G401 (cell line): ENCODE measurements around the gene MOV10L1. TPM values are rescaled to one million over a fixed set of nuclear protein-coding genes. Genes with fewer than 3 reads are reported as not detected.

Experiments used
- DNase-seq: peaks from one replicate; pipeline ENCODE4 v3.0.0-alpha.2; 2015; ENCODE audit warnings: low spot score
- in situ Hi-C: cut with HindIII; loops from 2 replicates; pipeline ENCODE4 v1.10.0; 2016; ENCODE audit warnings: low sequenced_read_pairs, mixed read lengths
- total RNA-seq: library from RNA; depleted of rRNA; stranded (reverse); fragments of >200 nt; shearing (Covaris generic); gene quantifications from 2 replicates; pipeline ENCODE4 v1.2.3, GENCODE V29; 2014

Gene MOV10L1
- total RNA-seq, 1 experiment from 2014 or later: not detected

DNA sequence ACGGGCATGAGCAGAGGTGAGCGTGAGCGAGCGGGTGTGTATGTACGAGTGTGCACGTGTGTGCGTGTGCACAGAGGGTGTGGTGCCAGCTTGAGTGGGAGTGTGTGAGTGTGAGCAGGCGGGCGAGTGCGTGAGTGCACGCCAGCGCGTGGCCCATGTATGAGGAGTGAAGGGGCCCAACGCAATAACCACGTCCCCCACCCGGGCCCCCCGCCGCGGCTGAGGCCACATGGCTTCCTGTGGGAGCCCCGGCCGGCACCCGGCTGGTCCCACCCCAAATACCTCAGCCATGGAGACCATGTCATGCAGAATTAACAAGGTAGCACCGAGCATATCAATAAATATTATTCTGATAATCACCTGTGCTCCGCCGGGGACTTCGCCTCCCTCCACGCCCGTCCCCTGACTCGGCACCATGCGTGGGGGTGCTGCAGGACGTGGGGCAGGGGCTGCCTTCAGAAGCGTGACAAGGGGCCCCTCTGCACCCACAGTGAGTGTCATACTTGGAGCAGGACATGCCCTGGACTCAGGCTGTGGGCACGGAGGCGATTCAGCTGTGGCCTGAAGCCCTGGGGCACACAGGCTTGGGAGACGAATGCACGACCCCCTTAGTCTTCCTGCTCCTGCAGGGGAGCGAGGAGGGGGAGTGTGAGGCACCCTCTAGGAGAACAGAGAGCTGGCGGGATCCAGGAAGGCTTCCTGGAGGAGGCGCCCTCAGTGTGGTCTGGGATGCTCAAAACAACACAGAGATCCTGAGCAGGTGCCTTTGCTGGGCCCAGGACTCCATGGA is 90.3 kb downstream of the MOV10L1 start:
- in situ Hi-C loops: no loop called here
- no peak for DNase-seq

DNA sequence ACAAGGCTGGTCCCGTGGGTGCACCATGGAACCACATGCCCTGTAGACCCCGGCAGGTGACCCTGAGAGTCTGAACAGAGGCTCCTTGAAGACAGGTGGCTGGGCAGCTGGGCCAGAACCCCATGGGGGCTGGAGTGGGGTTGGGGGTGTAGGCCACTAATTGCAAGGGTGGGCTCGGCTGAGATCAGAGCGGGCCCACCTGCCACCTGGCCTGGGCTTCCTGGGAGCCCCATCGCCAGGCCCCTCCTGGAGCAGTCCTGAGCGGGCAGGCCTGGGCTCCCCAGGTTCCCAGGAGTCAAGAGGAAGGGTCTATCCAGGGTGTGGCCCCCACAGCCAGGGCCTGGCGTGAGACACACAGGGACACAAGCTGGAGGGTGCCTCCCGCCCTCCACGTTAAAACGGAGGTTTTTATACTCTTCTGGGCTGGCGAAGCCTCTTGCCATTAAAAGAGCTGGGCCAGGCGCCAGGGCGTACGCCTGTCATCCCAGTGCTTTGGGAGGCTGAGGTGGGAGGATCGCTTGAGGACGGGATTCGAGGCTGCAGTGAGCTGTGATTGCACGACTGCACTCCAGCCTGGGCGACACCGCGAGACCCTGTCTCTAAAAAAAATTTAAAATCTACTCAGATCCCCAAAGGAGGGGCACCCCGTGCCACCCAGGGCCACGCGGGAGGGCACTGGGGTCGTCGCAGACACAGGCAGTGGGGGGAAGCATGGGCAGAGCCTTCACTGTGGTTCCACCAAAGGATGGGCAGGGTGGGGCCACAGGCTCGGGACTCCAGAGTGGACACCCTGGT is 91.1 kb downstream of the MOV10L1 start:
- DNase-seq: no peak
- in situ Hi-C loops: no loop called here

DNA sequence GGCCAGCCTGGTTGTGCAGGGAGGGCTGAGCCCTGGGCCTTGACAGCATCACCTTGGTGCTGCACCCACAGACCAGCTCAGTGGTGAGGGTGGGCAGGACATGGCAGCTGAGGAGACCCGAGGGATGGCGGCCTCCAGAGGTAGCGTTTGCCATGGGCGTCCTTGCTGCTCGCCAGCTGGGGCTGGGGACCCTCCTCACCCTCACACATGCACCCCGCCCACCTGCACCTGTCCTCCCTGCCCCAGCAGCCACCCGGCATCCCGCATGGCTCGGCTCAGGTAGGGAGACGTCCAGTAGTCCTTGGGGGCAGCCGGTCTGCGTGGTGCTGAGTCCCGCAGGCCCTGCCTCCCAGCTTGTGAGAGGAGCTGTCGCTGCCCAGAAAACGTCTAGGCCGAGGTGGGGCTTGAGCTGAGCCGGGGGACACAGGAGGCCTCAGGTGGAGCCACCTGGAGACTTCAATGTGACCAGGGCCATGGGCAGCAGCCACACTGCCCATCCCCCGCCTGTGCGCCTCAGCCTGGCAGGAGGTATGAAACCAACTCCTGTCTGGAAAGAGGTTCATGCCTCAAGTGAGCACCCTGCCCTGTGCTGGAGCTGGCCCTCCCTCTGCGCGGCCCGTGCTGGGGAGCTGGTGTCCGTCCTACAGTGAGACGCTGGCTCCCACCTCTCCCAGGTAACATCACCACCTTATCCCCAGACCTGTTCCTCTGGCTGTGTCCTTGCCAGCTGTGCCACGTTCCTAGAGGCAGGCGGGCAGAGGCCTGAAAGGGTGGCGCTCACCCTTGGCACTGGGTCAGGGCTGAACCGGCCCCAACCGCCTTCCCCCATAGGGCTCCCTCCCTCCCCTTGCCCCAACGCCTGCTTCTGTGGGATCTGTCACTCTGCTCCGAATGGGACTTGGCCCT is 92.6 kb downstream of the MOV10L1 start:
- no peak for DNase-seq
- in situ Hi-C loops: no loop called here

DNA sequence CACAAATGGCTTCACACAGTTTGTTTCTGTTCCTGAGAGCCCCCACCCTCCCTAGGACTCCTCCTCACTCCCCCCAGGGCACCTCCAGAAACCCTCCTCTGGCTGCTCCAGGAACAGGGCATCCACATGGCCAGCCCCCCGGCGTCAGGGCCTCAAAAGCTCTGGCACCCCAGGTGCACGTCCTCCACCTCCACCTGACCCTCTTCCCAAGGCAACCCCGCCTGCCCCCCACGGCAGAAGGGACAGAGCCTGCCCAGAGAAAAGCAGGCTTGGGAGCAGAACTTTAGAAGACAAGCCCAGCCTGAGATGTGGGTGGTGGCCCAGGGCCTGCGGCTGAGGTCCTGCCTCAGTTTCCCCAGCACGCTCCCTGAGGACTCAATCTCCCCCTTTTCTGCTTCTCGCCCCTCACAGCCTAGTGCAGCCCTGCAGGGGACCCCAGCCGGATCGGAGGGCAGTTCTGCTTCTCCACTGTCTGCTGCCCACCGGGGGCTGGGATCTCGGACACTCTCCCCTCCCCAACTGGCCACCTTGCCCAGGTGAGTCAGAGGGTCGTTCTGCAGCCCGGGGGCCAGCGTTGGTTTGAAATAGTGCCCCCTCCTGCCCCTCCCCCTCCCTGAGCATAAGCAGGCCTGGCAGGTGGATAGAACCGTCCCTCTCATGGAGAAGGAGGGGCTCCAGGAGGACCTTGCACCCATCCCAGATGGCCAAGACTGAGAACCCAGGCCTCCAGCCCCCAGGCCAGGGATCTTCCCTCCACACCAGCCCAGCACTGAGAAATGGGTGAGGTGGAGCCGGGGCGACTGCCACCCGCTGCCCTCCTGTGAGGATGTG is 93.5 kb downstream of the MOV10L1 start:
- in situ Hi-C loops: no loop called here
- DNase-seq: no peak

DNA sequence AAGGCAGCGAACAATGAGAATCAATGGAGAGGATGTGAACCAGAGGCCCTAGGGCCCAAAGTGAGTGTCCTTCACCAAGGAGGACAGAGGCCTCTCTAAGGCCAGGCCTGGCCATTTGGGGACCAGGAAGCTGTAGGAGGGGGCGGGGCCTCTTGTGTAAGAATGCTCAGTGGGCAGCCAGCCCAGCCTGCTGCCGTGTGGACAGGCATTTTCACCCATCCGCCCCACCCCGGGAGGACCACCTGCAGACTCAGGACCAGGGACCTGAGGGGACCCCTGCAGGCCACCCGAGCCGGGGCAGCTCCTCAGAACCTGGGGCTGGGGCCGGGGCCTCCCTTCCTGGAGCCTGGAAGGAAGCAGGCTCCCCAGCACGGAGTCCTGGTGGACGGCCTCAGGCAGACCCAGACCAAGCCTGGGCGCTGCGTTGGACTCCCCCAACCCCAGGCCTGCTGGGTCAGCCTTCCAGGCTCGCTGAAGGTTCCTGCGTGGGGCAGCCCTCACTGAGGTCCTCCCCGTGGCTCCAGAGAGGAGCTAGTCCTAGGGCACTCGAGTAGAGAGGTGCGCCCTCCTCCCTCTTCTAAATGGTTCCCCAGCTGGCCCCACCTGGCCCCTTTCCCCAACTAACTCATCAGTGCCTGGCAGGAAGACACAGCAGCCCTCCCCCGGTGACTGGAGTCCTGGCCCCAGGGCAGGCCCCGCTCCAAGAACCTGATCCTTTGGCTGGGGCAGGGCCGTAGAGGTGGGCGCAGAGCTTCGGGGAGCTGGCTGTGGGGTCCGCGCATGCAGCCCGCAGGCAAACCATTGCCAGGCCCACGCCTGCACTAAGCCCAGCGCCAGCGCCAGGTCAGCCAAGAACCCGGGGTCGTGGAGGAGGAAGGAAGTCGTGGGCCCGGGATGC is 94.4 kb downstream of the MOV10L1 start:
- DNase-seq: peak; percentile 89
- in situ Hi-C loops: no loop called here

DNA sequence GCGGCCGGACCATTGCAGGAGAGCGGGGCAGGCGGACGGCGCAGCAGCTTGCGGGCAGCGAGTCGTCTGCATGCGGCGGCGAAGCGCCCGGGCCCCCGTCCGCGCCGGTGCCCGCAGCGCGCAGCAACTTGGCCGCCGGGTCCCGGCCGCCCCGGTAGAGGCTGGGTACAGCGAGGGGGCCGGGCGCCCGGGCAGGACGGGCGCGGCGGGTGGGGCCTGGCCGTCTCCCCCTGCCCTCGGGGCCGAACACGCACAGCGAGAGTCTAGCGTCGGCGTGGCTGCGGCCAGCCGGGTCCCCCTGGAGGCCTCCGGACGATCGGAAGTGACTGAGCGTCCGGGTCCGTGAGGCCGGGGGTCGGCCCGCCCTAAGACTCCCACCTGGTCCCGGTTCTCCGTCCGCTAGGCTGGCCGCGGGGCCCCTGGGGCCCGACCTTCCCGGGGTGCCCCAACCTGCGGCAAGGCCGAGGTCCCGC is 95.1 kb downstream of the MOV10L1 start:
- no peak for DNase-seq
- in situ Hi-C loops: no loop called here

DNA sequence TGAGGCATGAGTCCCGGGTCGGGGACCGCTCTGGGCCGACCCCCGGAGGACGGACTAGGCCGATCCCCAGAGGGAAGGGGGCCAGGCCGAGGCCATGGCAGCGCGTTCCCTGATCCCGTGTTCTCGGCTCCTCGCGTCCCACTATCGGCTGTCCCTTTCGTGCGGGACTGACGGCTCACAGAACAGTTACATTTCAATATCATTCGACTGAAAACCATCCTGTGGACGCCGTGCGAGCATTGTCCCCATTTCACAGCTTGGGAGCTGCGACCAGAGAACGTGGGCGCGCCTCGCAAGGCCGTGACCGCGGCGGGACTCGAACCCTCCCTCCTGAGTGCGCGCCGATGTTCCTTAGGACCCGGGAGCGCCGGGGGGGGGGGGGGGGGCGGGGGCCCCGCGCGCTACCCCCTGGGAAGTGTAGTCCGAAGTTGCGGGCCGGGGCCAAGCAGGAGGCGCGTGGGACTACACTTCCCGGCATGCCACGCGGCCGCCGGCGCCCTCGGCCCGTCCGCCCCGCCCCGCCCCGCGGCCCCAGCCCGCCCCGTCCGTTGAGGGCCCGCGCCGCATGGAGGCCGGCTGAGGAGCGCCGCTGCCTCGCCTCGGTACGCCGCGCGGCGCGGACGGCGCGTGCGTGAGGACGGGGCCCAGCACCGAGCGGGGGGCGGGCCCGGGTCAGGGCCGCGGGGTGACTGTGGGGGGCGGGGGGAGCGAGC is 95.7 kb downstream of the MOV10L1 start, which contains the start of gene TRABD:
Gene TRABD (plus strand): TSS at position 539 of the 713 bp plus-strand sequence. CDS start 7,148 bp downstream, outside the sequence.
- in situ Hi-C loops: no loop called here
- peak; percentile 83 for DNase-seq

DNA sequence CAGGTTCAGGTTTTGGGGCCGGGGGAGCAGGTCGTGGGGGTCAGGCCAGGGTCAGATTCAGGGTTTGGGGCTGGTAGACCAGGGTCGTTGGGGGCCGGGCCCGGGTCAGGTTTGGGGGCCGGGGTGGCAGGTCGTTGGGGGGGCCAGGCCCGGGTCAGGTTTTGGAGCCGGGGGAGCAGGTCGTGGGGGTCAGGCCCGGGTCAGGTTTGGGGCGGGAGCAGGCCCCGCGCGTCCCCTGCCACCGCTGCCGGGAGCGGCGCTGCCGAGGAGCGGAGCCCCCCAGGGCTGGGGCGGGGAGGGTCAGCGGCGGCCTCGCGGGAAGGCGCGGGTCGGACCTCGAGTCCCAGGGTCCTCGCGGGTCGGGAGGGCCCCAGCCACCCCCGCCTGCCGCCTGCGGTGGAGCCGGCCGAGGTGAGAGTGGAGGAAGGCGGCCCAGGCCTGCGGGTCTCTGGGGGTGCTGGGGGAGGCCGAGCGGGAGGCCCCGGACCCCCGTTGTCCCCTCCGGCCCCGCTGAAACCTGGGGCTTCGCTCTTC is 96.4 kb downstream of the MOV10L1 start:
- no peak for DNase-seq
- in situ Hi-C loops: no loop called here

DNA sequence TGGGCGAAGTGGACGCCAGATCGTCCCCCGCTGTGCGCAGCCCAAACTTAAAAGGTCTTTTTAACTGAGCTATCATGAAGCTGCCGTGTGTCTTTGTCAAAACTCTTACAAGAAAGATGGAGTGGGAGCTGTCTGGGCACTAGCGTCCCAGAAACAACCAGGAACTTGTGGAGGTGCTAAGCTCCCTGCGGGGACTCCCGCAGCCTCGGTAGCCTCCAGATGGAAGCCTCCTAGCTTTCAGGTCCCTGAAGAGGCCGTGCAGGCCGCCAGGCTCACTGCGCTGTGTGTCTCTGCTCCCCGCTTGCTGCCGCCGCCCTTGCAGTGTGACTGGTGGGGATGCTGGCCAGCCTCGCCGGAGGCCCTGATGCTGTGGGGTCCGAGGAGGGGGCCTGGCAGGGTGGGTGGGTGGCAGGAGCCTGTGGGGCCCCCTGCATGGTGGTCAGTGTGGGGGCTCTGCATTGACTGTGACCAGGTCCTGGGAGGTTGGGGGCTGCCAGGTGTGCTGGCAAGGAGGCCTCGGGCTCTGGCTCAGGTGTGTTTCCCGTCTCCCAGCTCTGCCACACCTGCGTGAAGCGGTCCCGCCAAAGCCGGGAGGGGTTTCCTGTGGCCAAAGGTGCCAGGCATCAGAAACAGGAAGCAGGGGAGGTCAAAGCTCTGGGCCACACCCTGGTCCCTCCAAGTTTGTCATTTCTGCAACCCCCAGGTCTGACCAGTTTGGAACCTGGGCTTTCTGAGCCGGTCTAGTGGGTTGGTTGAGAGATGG is 97.1 kb downstream of the MOV10L1 start:
- in situ Hi-C loops: no loop called here
- no peak for DNase-seq

DNA sequence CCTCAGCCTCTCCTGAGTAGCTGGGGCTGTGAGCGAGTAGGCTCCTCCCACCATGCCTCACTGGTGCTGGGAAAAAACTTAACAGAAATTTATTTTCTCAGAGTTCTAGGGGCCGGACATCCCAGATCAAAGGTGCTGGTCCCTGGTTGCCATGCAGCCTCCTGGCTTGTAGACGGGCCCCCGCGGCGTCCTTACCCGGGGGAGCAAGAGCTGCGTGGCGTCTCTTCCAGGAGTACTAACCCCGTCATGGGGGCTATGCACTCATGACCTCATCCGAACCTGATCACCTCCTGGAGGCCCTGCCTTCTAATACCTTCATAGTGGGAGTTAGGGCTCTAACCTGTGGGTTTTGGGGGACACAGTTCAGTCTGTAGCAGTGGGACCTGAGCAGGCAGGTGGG is 98.5 kb downstream of the MOV10L1 start:
- in situ Hi-C loops: no loop called here

DNA sequence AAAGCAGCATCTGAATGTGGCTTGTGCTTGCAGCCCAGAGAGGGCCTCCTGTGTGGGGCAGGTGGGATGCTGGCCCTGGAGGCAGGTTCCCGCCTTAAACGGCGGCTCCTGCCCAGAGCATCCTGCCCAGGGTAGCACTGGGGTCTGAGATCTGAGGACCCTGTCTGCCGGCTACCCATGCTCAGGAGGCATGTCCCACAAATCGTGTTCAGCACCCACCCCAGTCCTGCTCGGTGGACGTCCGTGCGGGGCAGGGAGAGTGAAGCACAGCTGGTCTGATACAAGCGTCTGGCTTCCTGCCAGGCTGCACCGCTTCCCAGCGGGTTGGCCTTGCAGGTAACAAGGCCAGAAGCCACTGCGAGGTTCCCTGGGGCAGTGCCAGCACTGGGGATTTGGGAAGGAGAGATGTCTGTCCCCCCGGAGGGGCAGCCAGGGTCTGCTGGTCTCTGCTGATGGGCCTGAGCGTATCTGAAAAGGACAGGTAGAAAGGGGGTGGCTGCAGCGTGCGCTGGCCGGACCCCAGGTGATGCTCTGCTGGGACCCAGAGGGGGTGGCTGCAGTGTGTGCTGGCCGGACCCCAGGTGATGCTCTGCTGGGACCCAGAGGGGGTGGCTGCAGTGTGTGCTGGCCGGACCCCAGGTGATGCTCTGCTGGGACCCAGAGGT is 99.5 kb downstream of the MOV10L1 start:
- DNase-seq: no peak
- in situ Hi-C loops: no loop called here

More for the DNA sequence above, 98.5 kb downstream of the MOV10L1 start:
- no peak for DNase-seq

DNA sequence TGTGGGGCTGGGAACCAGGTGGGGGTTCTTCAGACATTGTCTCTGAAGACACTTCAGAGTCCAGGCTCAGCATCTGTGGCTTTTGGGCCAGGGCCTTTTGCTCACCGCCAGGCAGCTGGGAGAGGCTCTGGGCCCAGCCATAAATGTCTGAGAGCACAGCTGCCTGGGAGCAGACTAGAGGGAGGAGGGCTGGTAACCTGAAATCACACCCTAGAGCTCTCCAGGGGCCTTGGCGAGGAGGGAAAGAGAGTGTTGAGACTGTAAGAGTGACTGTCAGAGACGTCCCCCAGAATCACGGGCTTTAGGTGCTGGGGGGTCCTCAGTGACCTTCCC is 100.0 kb downstream of the MOV10L1 start:
- no peak for DNase-seq
- in situ Hi-C loops: no loop called here

DNA sequence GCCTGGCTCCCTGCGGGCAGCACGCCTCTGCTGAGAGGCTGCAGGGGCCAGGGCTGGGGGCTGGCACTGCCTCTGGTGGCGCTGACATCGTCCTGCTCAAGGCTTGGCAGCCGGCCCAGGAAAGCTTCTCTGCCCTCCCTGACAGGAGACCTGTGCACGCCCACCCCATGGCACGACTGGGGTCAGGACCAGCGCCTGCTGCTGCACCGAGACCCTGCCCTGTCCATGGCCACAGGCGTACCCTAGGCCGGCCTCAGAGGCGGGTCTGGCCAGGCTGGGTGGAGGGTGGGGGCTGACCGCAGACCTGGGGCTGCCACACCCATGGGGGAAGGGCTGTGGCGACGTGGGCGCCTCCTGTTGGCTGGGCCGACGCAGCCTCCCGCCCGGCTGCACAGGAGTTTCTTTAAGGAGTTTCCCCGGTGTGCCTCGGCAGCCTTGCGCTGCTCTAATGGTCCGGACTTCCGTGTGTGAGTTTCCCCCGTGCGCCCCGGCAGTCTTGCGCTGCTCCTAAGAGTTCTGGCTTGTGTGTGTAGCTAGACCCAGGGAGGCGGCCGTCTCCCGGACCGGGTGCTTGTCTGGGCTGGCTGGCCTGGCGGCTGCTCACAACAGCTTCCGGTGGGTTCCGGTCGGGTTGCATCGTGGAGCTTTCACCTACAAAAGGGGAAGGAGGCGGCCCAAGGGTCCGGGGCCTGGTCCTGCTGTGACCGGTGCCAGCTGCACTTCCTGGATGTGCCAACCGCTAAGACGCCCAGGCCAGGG is 100.6 kb downstream of the MOV10L1 start:
- no peak for DNase-seq

DNA sequence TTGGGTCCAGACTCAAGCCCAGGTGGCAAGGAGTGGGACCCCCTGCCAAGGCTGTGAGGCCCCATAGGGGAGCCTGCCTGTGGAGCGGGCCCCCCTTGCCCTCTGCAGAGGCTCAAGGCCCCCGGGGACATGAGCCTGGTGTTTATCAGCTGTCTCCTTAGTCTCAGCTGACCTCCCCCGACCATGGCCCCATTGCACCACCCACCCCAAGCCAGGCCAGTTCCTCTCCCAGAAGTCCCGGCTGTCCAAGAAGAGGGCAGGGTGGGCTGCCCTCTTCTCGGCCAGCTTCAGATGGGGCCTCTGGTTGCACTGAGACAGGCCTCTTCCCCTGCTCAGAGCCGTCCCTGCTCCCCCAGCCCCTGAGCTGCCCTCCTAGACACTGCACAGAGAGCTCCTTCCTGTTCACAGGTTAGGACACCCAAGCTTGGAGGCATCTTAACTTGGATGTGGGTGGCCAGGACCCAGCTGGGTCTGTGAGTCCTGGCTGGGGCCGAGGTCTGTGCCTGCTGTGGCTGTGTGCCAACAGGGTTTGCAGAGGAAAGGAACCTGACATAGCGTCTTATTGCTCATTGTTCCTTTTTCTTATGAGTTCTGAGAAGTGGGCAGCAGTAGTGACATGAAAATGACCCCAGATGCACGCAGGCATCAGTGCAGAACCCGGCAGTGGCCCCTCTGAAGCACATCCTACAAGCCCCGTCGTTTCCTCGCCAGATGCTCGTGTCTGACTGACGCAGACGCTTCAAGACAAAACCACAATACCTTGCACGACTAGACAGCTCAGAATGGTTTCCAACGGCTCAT is 101.3 kb downstream of the MOV10L1 start:
- DNase-seq: no peak
- in situ Hi-C loops: no loop called here

More for the DNA sequence above, 100.6 kb downstream of the MOV10L1 start:
- in situ Hi-C loops: no loop called here
